Epithelial cell of esophagus (primary cell): ENCODE data around the gene ZNF491.
"Not testable (repeated sequence)": the region's sequence is repeated elsewhere in the genome, so short reads cannot be mapped to it uniquely, and the experiment has no call there.

ENCODE experiments used
- DNase-seq: peaks from one replicate; pipeline ENCODE4 v3.0.0; 2010; ENCODE audit warnings: low read depth
- H3K4me3 ChIP-seq: 2 replicates; pipeline ENCODE4 v1.5.1; 2011; ENCODE audit warnings: mild to moderate bottlenecking, low read length, control low read depth
- CTCF ChIP-seq: IDR thresholded peaks from 2 replicates; pipeline ENCODE4 v1.5.1; 2011; ENCODE audit warnings: low read depth, mild to moderate bottlenecking, low read length, control low read depth, inconsistent platforms; ENCODE audit not compliant: insufficient read depth; ENCODE audit errors: missing control alignments

Gene ZNF491

GRCh38 chr19:11807099-11807380 lies 8.7 kb downstream of the ZNF491 start:
- H3K4me3 ChIP-seq: no peak overlapping the region
- no peak for TF ChIP-seq CTCF
- no peak for DNase-seq

- no peak for TF ChIP-seq CTCF
- no peak for DNase-seq
- peak overlapping the region; percentile 83 for H3K4me3 ChIP-seq
These were observed 15.3 kb downstream of the ZNF491 start for GRCh38 chr19:11813703-11814028.

- peak; percentile 97 for DNase-seq
- no peak for TF ChIP-seq CTCF
- peak within 1 kb of the TSS; percentile 83 for H3K4me3 ChIP-seq
These were observed 15.8 kb downstream of the ZNF491 start, which contains the start of gene ZNF440 for GRCh38 chr19:11814029-11814699. Gene ZNF440 (plus strand): TSS chr19:11814273. CDS start chr19:11814448, 175 bp downstream.

GRCh38 chr19:11814700-11815035 lies 16.3 kb downstream of the ZNF491 start:
- DNase-seq: peak; percentile 68
- no peak for TF ChIP-seq CTCF
- peak overlapping the region; percentile 83 for H3K4me3 ChIP-seq

GRCh38 chr19:11821474-11822109 lies 23.3 kb downstream of the ZNF491 start:
- DNase-seq: peak; percentile 11
- H3K4me3 ChIP-seq: no peak overlapping the region
- TF ChIP-seq CTCF: no peak

- not testable (repeated sequence) for DNase-seq, H3K4me3 ChIP-seq
These were observed 30.9 kb downstream of the ZNF491 start for GRCh38 chr19:11828957-11829876.

- no peak for TF ChIP-seq CTCF
- H3K4me3 ChIP-seq: no peak overlapping the region
- DNase-seq: no peak
These were observed 34.1 kb downstream of the ZNF491 start for GRCh38 chr19:11832253-11832912.
